HCT116 (cell line): ENCODE measurements around the gene S100PBP. TPM values are rescaled to one million over a fixed set of nuclear protein-coding genes. Genes with fewer than 3 reads are reported as not detected.

ENCODE experiments used
- ATAC-seq: fragments of 200-7000 bp; cut with Tn5 transposase; 2 replicates; pipeline ENCODE4 v1.9.1; 2020; ENCODE audit warnings: mild to moderate bottlenecking, moderate library complexity
- BruUV-seq: library from RNA; stranded (reverse); fragments of 400-500 nt; replicated peaks from 2 replicates; lab custom pipeline; 2021; lab: Mats Ljungman, UMichigan
- CTCF ChIA-PET: fragments of 300-600 bp; sonication (Branson Sonifier 250); formaldehyde crosslinking; loops from one replicate; lab custom pipeline; 2021; ENCODE audit warnings: antibody characterized with exemption; lab: Charles Lee
- POLR2A ChIA-PET: fragments of 300-600, 350-600 bp; sonication (Branson Sonifier 250); formaldehyde crosslinking; loops from one replicate; lab custom pipeline; 2021; ENCODE audit warnings: antibody characterized with exemption; lab: Charles Lee
- RAD21 ChIA-PET, 2 experiments: fragments of 300-600 bp; sonication (Branson Sonifier 250); formaldehyde crosslinking; loops; one replicate each; lab custom pipeline; 2023; ENCODE audit warnings: low total read pairs in 2 of 2; ENCODE audit not compliant: uncharacterized antibody in 2 of 2, unreplicated experiment in 2 of 2, low non-redundant PET in 1 of 2; lab: Charles Lee
- DNase-seq: peaks from one replicate; pipeline ENCODE4 v3.0.0-alpha.2; 2010; ENCODE audit warnings: low read depth, low spot score
- H2AFZ ChIP-seq: fragments of 200-600 bp; shearing (Covaris generic), sonication (generic); 2 replicates; pipeline ENCODE4 v1.6.1; 2017; ENCODE audit warnings: low read depth, mixed run types, mixed read lengths, antibody characterized with exemption, low read length; ENCODE audit not compliant: poor library complexity, severe bottlenecking
- H3K27ac ChIP-seq: 2 replicates; pipeline ENCODE4 v1.5.1; 2012; ENCODE audit warnings: low read depth, low read length
- H3K27me3 ChIP-seq: fragments of 200-600 bp; sonication (generic); 2 replicates; pipeline ENCODE4 v1.6.1; 2016; ENCODE audit warnings: mixed run types, low read length, mixed read lengths; ENCODE audit not compliant: insufficient read depth
- H3K36me3 ChIP-seq, 2 experiments: fragments of 200-500 bp in 1 of 2; fragments of 200-600 bp in 1 of 2; sonication (Bioruptor generic) in 1 of 2; sonication (generic) in 1 of 2; 2 replicates each; pipeline versions ENCODE4 v1.5.1 to v1.6.1; 2014 to 2016; ENCODE audit warnings: low read length in 2 of 2, inconsistent platforms in 1 of 2, mixed read lengths in 1 of 2, mixed run types in 1 of 2; ENCODE audit not compliant: insufficient read depth in 2 of 2, control insufficient read depth in 1 of 2
- H3K4me1 ChIP-seq, 2 experiments: fragments of 200-600 bp in 1 of 2; sonication (generic) in 1 of 2; 2 replicates each; pipeline versions ENCODE4 v1.5.1 to v1.6.1; 2012 to 2017; ENCODE audit warnings: low read length in 2 of 2, inconsistent platforms in 1 of 2, mild to moderate bottlenecking in 1 of 2, mixed read lengths in 1 of 2, mixed run types in 1 of 2, moderate library complexity in 1 of 2; ENCODE audit not compliant: insufficient read depth in 2 of 2, control insufficient read depth in 1 of 2
- H3K4me2 ChIP-seq: fragments of 200-600 bp; sonication (generic); 2 replicates; pipeline ENCODE4 v1.6.1; 2017; ENCODE audit warnings: mixed run types, low read length, mixed read lengths
- H3K4me3 ChIP-seq, 2 experiments: fragments of 200-600 bp in 1 of 2; sonication (generic) in 1 of 2; replicated peaks in 1 of 2; 2 replicates each; pipeline ENCODE4 v1.5.1; 2011 to 2016; ENCODE audit warnings: low read length in 2 of 2, control low read depth in 1 of 2, low read depth in 1 of 2, mild to moderate bottlenecking in 1 of 2, mixed read lengths in 1 of 2, mixed run types in 1 of 2
- H3K79me2 ChIP-seq: fragments of 200-600 bp; sonication (generic); 2 replicates; pipeline ENCODE4 v1.6.1; 2017; ENCODE audit warnings: mild to moderate bottlenecking, mixed run types, low read length, moderate library complexity, mixed read lengths; ENCODE audit not compliant: insufficient read depth
- H3K9ac ChIP-seq: fragments of 200-600 bp; sonication (generic); 2 replicates; pipeline ENCODE4 v1.6.1; 2016; ENCODE audit warnings: low read length, mixed read lengths
- H3K9me2 ChIP-seq: fragments of 200-600 bp; sonication (generic), shearing (Covaris generic); 2 replicates; pipeline ENCODE4 v1.6.1; 2017; ENCODE audit warnings: mixed run types, mild to moderate bottlenecking, moderate library complexity; ENCODE audit not compliant: insufficient read depth
- H3K9me3 ChIP-seq, 2 experiments: fragments of 200-500 bp in 1 of 2; fragments of 200-600 bp in 1 of 2; sonication (Bioruptor generic) in 1 of 2; sonication (generic) in 1 of 2; 2 replicates each; pipeline ENCODE4 v1.6.1; 2014 to 2017; ENCODE audit warnings: low read length in 2 of 2, mixed read lengths in 2 of 2, inconsistent platforms in 1 of 2, low read depth in 1 of 2, mild to moderate bottlenecking in 1 of 2, mixed run types in 1 of 2, moderate library complexity in 1 of 2; ENCODE audit not compliant: control insufficient read depth in 1 of 2, insufficient read depth in 1 of 2
- H4K20me1 ChIP-seq: fragments of 200-600 bp; sonication (generic), shearing (Covaris generic); 2 replicates; pipeline ENCODE4 v1.6.1; 2017; ENCODE audit warnings: mixed run types, mild to moderate bottlenecking, moderate library complexity; ENCODE audit not compliant: insufficient read depth
- ATF3 ChIP-seq: IDR thresholded peaks from 2 replicates; pipeline ENCODE4 v1.6.1; 2012
- CBX3 ChIP-seq: IDR thresholded peaks from 2 replicates; pipeline ENCODE4 v1.6.1; 2012; ENCODE audit warnings: low read depth
- CEBPB ChIP-seq: IDR thresholded peaks from 2 replicates; pipeline ENCODE4 v1.6.1; 2012; ENCODE audit warnings: low read depth
- CTCF ChIP-seq, 3 experiments: fragments of 200-600 bp in 1 of 3; sonication (generic) in 1 of 3; IDR thresholded peaks in 2 of 3; conservative IDR thresholded peaks in 1 of 3; 2 replicates each; pipeline ENCODE4 v1.5.1; 2012 to 2017; ENCODE audit warnings: low read depth in 2 of 3, low read length in 2 of 3, antibody characterized with exemption in 1 of 3, borderline replicate concordance in 1 of 3, control low read depth in 1 of 3, mild to moderate bottlenecking in 1 of 3, mixed read lengths in 1 of 3, mixed run types in 1 of 3, moderate library complexity in 1 of 3; ENCODE audit not compliant: insufficient read depth in 1 of 3
- EGR1 ChIP-seq: IDR thresholded peaks from 2 replicates; pipeline ENCODE4 v1.6.1; 2012; ENCODE audit warnings: low read depth
- ELF1 ChIP-seq: IDR thresholded peaks from 2 replicates; pipeline ENCODE4 v1.6.1; 2012; ENCODE audit warnings: low read depth, borderline replicate concordance
- EZH2 ChIP-seq: fragments of 200-600 bp; sonication (generic); IDR thresholded peaks from 2 replicates; pipeline ENCODE4 v1.6.1; 2017; ENCODE audit warnings: antibody characterized with exemption, mixed run types
- EZH2phosphoT487 ChIP-seq: fragments of 200-600 bp; IDR thresholded peaks from 2 replicates; pipeline ENCODE4 v1.6.1; 2018; ENCODE audit warnings: antibody characterized with exemption, borderline replicate concordance
- POLR2A ChIP-seq: IDR thresholded peaks from 2 replicates; pipeline ENCODE4 v1.7.0; 2011; ENCODE audit warnings: borderline replicate concordance; ENCODE audit not compliant: insufficient read depth, insufficient read length; ENCODE audit errors: extremely low read depth
- REST ChIP-seq: IDR thresholded peaks from 2 replicates; pipeline ENCODE4 v1.6.1; 2012; ENCODE audit warnings: low read depth
- SIN3A ChIP-seq: IDR thresholded peaks from 2 replicates; pipeline ENCODE4 v1.6.1; 2012; ENCODE audit warnings: low read depth
- SP1 ChIP-seq: IDR thresholded peaks from 2 replicates; pipeline ENCODE4 v1.6.1; 2012; ENCODE audit warnings: low read depth
- SRF ChIP-seq: IDR thresholded peaks from 2 replicates; pipeline ENCODE4 v1.6.1; 2012; ENCODE audit warnings: low read depth
- YY1 ChIP-seq: IDR thresholded peaks from 2 replicates; pipeline ENCODE4 v1.6.1; 2011; ENCODE audit warnings: low read length, low read depth, moderate library complexity, mild to moderate bottlenecking; ENCODE audit not compliant: insufficient replicate concordance; ENCODE audit errors: extremely low read depth
- ZBTB33 ChIP-seq: IDR thresholded peaks from 2 replicates; pipeline ENCODE4 v1.6.1; 2011; ENCODE audit warnings: mild to moderate bottlenecking, low read length, moderate library complexity; ENCODE audit not compliant: insufficient replicate concordance; ENCODE audit errors: extremely low read depth
- ZFX ChIP-seq: fragments of 450-650 bp; IDR thresholded peaks from 2 replicates; pipeline ENCODE4 v1.6.1; 2017
- ZNF274 ChIP-seq: fragments of 200-500 bp; sonication (Bioruptor generic); IDR thresholded peaks from 2 replicates; pipeline ENCODE4 v1.6.1; 2014; ENCODE audit warnings: mild to moderate bottlenecking, low read depth, low read length, inconsistent platforms
- intact Hi-C: fragments of 100-400 bp; cut with micrococcal nuclease; formaldehyde crosslinking; loops from 2 replicates; pipeline ENCODE4 v1.10.0; 2022
- total RNA-seq: library from RNA; stranded (reverse); gene quantifications from one replicate; pipeline ENCODE4 v1.2.1, GENCODE V29; 2021; ENCODE audit not compliant: unreplicated experiment

The S100PBP gene
- total RNA-seq, 1 experiment from 2014 or later = 38.2 TPM

GRCh38 chr1:32890516-32891240, 73.2 kb downstream of the S100PBP start:
- DNase-seq (no peak), ATAC-seq (no peak)
- no peaks in the 10 kb centered on the region for H4K20me1 ChIP-seq
- no peaks in the 10 kb centered on the region for H3K9me2 ChIP-seq
- no peaks in the 10 kb centered on the region for H3K27me3 ChIP-seq
- peaks cover 0 to 14% of the 10 kb centered on the region in 2 experiments; a peak in 1 of 4 replicates for H3K4me1 ChIP-seq
- no peak overlapping the region for H3K4me3 ChIP-seq
- intact Hi-C loops = no loop called here
- no peaks in the 10 kb centered on the region for H3K36me3 ChIP-seq
- no peak overlapping the region for H2AFZ ChIP-seq
- no peak overlapping the region for H3K27ac ChIP-seq
- no peak overlapping the region for H3K9ac ChIP-seq
- no peak overlapping the region for H3K4me2 ChIP-seq
- no peaks in the 10 kb centered on the region for H3K79me2 ChIP-seq
- no TSS peak for BruUV-seq
- CTCF ChIA-PET = interaction anchor here (1.4 kb wide), 1 partner anchor 14 kb away, joined by 3 read pairs; no protein-coding TSS in a partner anchor
- POLR2A ChIA-PET = no interaction called here
- RAD21 ChIA-PET = interaction anchor here in 1 of 2 experiments (0.6 kb wide), 1 partner anchor 281 kb away, joined by 3 read pairs; no protein-coding TSS in a partner anchor
- no peak for TF ChIP-seq SRF
- no peak for TF ChIP-seq ZBTB33
- no peak for TF ChIP-seq EZH2
- TF ChIP-seq CTCF (IDR thresholded peaks at IDR 0.05 in 2 of 3, conservative IDR thresholded peaks at IDR 0.05 in 1 of 3; ENCODE audit: borderline replicate concordance in 1 of 3, insufficient read depth in 1 of 3, low read depth in 2 of 3, low read length in 2 of 3) = no peak
- TF ChIP-seq EGR1 = no peak
- no peak for TF ChIP-seq EZH2phosphoT487
- no peak for TF ChIP-seq SP1
- TF ChIP-seq ATF3 = no peak
- no peak for TF ChIP-seq YY1
- TF ChIP-seq POLR2A = no peak
- no peak for TF ChIP-seq SIN3A
- TF ChIP-seq CEBPB = no peak
- TF ChIP-seq ZNF274 = no peak
- TF ChIP-seq ZFX = no peak
- no peak for TF ChIP-seq CBX3
- no peak for TF ChIP-seq ELF1
- TF ChIP-seq REST = no peak
- no peaks in the 10 kb centered on the region for H3K9me3 ChIP-seq
